Skin of body (tissue), 2 donors: ENCODE results near the gene DIAPH2. TPM values are rescaled to one million over a fixed set of nuclear protein-coding genes. Genes with fewer than 3 reads are reported as not detected.

Experiments used
- DNase-seq: peaks from one replicate; lab custom pipeline; 2025; lab: John Stamatoyannopoulos, UW
- total RNA-seq: library from RNA; depleted of rRNA; stranded (reverse); fragments of >200 nt; gene quantifications from one replicate; pipeline ENCODE4 v1.2.3, GENCODE V29; 2014

The DIAPH2 gene
- total RNA-seq, 1 donor from 2014 or later: 24.5 TPM

GRCh38 chrX:97547877-97548578, 863.4 kb downstream of the DIAPH2 start:
- no peak for DNase-seq

- DNase-seq: no peak
Observed at GRCh38 chrX:97551821-97552220, 867.2 kb downstream of the DIAPH2 start.

- DNase-seq: no peak
Observed at GRCh38 chrX:97553833-97554232, 869.2 kb downstream of the DIAPH2 start.

GRCh38 chrX:97556359-97556758, 871.7 kb downstream of the DIAPH2 start:
- no peak for DNase-seq

GRCh38 chrX:97563531-97564133, 879.0 kb downstream of the DIAPH2 start:
- DNase-seq: peak; percentile 15

GRCh38 chrX:97564496-97564895, 879.9 kb downstream of the DIAPH2 start:
- DNase-seq: no peak

- no peak for DNase-seq
Observed at GRCh38 chrX:97587171-97587570, 902.5 kb downstream of the DIAPH2 start.

- no peak for DNase-seq
Observed at GRCh38 chrX:97594646-97595224, 910.1 kb downstream of the DIAPH2 start.

GRCh38 chrX:97597954-97598353, 913.3 kb downstream of the DIAPH2 start:
- no peak for DNase-seq

GRCh38 chrX:97602465-97603258, 918.0 kb downstream of the DIAPH2 start:
- no peak for DNase-seq

GRCh38 chrX:97605271-97605670, 920.6 kb downstream of the DIAPH2 start:
- DNase-seq: peak; percentile 18

- DNase-seq: no peak
Observed at GRCh38 chrX:97609357-97609756, 924.7 kb downstream of the DIAPH2 start.

GRCh38 chrX:97609938-97610337, 925.3 kb downstream of the DIAPH2 start:
- DNase-seq: no peak

GRCh38 chrX:97616883-97617530, 932.4 kb downstream of the DIAPH2 start:
- DNase-seq: no peak

- no peak for DNase-seq
Observed at GRCh38 chrX:97619499-97619898, 934.9 kb downstream of the DIAPH2 start.

- DNase-seq: no peak
Observed at GRCh38 chrX:97622111-97622510, 937.5 kb downstream of the DIAPH2 start.

- no peak for DNase-seq
Observed at GRCh38 chrX:97628326-97628725, 943.7 kb downstream of the DIAPH2 start.

GRCh38 chrX:97628807-97629596, 944.4 kb downstream of the DIAPH2 start:
- DNase-seq: no peak

- no peak for DNase-seq
Observed at GRCh38 chrX:97629597-97629985, 944.9 kb downstream of the DIAPH2 start.

GRCh38 chrX:97633798-97634197, 949.2 kb downstream of the DIAPH2 start:
- DNase-seq: no peak
